ENCODE data around the gene EWSR1.

EWSR1 gene

DNA sequence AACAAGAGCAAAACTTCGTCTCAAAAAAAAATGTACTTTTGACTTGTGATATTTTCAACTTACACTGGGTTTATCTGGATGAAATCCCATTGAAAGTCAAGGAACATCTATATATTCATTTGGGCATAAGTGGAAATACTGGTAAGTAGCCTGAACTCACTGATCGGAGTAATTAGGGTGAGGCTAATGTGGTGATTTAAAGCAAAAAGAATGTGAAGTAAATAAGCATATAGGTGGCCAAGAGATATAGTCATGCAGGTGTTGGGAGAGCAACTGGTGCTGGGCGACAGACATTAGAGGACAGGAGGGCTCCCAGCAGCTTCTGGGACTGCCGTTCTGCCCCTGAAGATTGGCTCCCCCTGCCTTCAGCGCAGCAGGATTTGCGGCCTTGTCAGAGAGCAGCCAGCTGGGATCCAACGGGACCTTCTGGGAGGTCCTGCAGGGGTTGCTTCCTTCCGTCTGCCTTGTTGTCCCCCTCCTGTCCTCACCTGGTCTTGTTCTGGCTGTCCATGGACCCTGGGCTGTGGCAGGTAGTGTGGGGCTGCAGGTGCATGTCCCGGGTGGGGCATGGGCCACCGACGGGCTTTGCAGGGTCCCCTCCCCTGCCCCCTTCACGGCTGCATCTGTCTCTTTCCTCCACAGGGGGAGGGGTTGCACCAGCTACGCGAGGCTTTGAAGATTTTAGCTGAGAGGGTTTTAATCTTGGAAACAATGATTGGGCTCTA lies 14.3 kb upstream of the EWSR1 start:
- no peaks in the 10 kb centered on the region for H3K9me3 ChIP-seq (ENCODE audit: control insufficient read depth, low read length)
- peaks cover 9% of the 10 kb centered on the region for H3K27me3 ChIP-seq (replicated peaks; ENCODE audit: control insufficient read depth, insufficient read depth, low read length)
- H3K4me1 ChIP-seq (ENCODE audit: control insufficient read depth, insufficient read depth, low read length): no peaks in the 10 kb centered on the region
- no peak for DNase-seq (ENCODE audit: low read depth)
- H3K4me3 ChIP-seq (ENCODE audit: low read length): no peak overlapping the region
- no peak overlapping the region for H3K9ac ChIP-seq (ENCODE audit: low read length)
- no peaks in the 10 kb centered on the region for H3K36me3 ChIP-seq (ENCODE audit: control insufficient read depth, insufficient read depth, low read length, severe bottlenecking)

DNA sequence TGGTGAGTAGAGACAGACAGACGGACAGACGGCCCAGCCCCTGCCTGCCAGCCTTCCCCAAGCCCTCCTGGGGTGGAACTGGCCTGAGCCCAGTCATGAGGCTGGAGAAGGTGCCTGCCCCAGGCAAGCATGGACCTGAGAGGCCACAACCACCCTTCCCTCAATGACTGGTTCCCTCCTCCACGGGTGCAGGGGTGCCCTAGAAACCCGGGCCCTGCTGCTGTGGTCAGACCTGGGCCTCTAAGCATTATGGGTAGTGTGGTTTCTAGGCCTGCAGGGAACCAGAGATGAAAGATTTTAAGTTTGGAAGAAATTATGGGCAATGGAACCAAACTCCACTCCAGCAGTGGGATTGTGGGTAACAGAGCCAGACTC lies 13.8 kb upstream of the EWSR1 start:
- Histone ChIP-seq H3K4me1 (ENCODE audit: control insufficient read depth, insufficient read depth, low read length) (no peaks in the 10 kb centered on the region), H3K36me3 (ENCODE audit: control insufficient read depth, insufficient read depth, low read length, severe bottlenecking) (no peaks in the 10 kb centered on the region), H3K4me3 (ENCODE audit: low read length) (no peak overlapping the region), H3K27me3 (replicated peaks; ENCODE audit: control insufficient read depth, insufficient read depth, low read length) (peaks cover 9% of the 10 kb centered on the region), H3K9ac (ENCODE audit: low read length) (no peak overlapping the region), H3K9me3 (ENCODE audit: control insufficient read depth, low read length) (no peaks in the 10 kb centered on the region)
- DNase-seq (ENCODE audit: low read depth): no peak

DNA sequence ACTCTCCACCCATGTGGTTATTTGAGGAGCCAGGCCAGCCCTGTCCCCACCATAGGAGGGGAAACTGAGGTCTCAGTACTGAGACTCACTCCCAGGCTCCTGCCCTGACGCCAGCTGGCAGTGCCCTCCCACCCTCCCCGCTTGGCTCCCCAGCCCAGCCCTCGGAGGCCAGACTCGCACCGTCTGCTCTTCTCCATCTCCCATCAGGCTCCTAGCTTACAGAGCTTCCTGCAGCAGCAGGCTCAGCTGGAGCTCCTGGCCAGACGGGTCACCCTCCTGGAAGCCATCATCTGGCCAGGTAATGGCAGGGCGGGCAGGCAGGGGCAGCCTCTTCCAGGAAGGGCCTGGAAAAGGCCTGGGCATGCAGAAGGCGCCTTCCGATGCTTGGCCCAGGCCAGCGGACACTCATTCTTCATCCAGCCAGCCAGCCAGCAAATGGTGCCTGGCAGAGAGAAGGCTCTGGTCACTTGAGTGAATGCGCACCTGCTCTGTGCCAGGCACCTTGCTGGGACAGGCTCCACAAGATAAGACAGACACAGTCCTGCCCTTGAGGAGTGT lies 12.9 kb upstream of the EWSR1 start:
- Histone ChIP-seq H3K9ac (ENCODE audit: low read length) (no peak overlapping the region), H3K4me3 (ENCODE audit: low read length) (no peak overlapping the region), H3K4me1 (ENCODE audit: control insufficient read depth, insufficient read depth, low read length) (no peaks in the 10 kb centered on the region), H3K27me3 (replicated peaks; ENCODE audit: control insufficient read depth, insufficient read depth, low read length) (peaks cover 9% of the 10 kb centered on the region), H3K9me3 (ENCODE audit: control insufficient read depth, low read length) (no peaks in the 10 kb centered on the region), H3K36me3 (ENCODE audit: control insufficient read depth, insufficient read depth, low read length, severe bottlenecking) (peaks cover 4% of the 10 kb centered on the region)
- no peak for DNase-seq (ENCODE audit: low read depth)

DNA sequence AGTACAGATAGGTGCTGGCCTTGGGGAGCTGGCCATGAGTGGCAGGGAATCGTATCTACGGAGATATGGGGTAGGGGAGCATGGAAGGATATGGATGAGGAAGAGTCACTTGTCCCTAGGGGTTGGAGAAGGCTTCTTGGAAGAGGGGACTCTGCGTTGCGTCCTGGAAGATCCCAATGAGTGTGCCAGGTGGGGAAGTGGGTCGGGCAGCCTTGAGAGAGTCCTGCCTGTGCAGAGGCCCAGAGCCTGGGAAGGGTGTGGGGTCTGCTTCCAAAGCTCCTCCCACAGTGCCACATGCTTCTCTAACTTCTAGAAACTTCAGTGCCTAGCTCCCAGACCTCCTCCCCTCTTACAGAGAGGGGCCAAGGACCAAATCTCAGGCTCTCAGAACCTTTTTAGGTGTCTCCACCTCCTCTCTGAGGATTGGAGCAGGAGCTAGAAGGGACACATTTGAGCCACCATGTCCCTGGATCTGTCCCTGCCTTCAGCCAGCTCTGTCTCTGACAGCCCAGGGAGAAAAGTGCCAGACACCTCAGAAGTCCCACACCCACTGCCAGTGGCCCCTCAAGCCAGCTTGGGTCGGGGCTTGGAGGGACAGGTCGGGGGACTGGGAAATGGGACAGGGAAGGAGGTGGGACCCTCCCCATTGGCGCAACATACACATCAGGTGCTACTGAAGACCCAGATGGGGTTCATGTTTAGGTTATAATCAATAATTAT lies 11.3 kb upstream of the EWSR1 start:
- H3K27me3 ChIP-seq (replicated peaks; ENCODE audit: control insufficient read depth, insufficient read depth, low read length): peaks cover 9% of the 10 kb centered on the region
- peaks cover 4% of the 10 kb centered on the region for H3K36me3 ChIP-seq (ENCODE audit: control insufficient read depth, insufficient read depth, low read length, severe bottlenecking)
- H3K4me3 ChIP-seq (ENCODE audit: low read length): no peak overlapping the region
- no peak for DNase-seq (ENCODE audit: low read depth)
- no peaks in the 10 kb centered on the region for H3K4me1 ChIP-seq (ENCODE audit: control insufficient read depth, insufficient read depth, low read length)
- no peaks in the 10 kb centered on the region for H3K9me3 ChIP-seq (ENCODE audit: control insufficient read depth, low read length)
- no peak overlapping the region for H3K9ac ChIP-seq (ENCODE audit: low read length)

DNA sequence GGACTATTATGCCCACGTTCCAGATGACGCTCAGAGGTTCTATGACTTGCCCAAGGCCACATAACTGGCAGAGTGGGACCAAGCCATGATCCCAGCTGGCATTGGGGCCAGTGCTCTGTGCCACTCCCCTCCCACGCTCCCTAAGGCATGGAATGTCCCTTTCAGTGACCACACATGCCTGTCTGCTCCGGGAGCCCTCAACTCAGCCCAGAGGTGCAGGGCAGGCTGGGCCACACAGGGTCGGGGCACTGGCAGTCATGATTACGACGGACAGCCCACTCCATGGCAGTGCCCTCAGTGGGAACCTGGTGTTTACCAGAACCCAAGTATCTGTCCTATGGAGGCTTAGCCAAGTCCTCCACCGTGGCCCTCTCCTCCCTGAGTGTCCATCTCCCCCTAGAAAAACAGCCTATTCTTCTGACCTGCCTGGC lies 10.3 kb upstream of the EWSR1 start:
- H3K4me1 ChIP-seq (ENCODE audit: control insufficient read depth, insufficient read depth, low read length): no peaks in the 10 kb centered on the region
- H3K9me3 ChIP-seq (ENCODE audit: control insufficient read depth, low read length): no peaks in the 10 kb centered on the region
- H3K4me3 ChIP-seq (ENCODE audit: low read length): no peak overlapping the region
- peaks cover 4% of the 10 kb centered on the region for H3K36me3 ChIP-seq (ENCODE audit: control insufficient read depth, insufficient read depth, low read length, severe bottlenecking)
- peaks cover under 1% of the 10 kb centered on the region for H3K27me3 ChIP-seq (replicated peaks; ENCODE audit: control insufficient read depth, insufficient read depth, low read length)
- DNase-seq (ENCODE audit: low read depth): no peak
- no peak overlapping the region for H3K9ac ChIP-seq (ENCODE audit: low read length)

DNA sequence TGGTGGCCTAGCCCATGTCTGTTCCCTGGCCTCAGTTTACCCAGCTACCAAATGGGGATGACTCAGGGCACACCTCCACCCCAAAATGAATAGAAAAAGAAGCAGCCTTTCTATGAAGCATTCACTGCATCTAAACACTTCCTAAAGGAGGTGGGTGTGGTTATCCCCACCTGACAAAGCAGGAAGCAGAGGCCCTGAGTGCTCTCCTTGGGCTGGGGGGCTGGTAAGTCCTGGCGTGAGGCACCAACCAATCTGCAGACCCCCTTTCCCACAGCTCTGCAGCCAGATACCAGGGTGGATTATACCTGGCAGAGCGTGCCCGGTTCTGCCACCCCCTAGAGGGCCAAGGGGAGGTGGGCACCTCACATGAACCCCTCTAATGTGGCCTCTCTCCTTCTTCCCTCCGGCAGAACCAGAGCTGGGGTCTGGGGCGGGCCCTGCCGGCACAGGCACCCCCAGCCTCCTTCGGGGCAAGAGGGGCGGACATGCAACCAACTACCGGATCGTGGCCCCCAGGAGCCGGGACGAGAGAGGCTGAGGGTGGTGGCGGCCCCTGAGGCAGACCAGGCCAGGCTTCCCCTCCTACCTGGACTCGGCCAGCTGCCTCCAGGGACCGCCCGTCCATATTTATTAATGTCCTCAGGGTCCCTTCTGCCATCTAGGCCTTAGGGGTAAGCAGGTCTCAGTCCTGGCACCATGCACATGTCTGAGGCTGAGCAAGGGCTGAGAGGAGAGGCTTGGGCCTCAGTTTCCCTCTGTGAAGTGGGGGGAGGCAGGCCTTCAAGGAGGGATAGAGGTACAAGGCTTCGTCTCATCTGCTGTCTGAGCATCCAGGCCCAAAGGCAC lies 9.4 kb upstream of the EWSR1 start:
- no peaks in the 10 kb centered on the region for H3K27me3 ChIP-seq (replicated peaks; ENCODE audit: control insufficient read depth, insufficient read depth, low read length)
- no peak overlapping the region for H3K4me3 ChIP-seq (ENCODE audit: low read length)
- no peaks in the 10 kb centered on the region for H3K9me3 ChIP-seq (ENCODE audit: control insufficient read depth, low read length)
- H3K36me3 ChIP-seq (ENCODE audit: control insufficient read depth, insufficient read depth, low read length, severe bottlenecking): peaks cover 7% of the 10 kb centered on the region
- no peaks in the 10 kb centered on the region for H3K4me1 ChIP-seq (ENCODE audit: control insufficient read depth, insufficient read depth, low read length)
- no peak for DNase-seq (ENCODE audit: low read depth)
- H3K9ac ChIP-seq (ENCODE audit: low read length): no peak overlapping the region

DNA sequence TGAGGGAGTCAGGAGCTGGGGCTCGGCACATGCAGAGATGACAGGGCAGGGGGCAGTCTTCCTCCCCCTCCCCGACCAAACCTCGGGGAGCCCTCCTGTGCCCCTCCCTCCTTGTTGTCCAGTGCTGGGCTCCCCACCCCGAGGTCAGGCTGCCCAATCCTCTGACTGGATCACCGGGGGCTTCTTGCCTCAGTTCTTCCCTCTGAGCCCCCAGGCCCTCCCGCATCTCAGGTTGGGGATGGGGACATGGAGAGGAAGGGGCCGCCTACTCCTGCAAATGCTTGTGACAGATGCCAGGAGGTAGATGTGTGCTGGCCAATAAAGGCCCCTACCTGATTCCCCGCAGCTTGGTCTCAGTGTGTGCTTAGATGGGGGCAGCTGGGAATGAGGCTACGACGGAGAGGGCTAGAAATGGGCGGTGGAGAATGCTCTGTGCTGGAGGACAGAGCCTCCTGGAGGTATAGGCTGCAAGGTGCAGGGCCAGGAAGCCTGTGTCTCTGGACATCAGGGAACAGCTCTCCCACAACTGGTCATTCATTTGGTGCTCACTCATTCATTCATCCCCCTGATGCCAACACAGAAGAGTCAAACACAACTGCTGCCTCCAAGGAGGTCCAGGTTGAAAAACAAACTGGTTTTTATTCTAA lies 8.7 kb upstream of the EWSR1 start:
- Histone ChIP-seq H3K4me3 (ENCODE audit: low read length) (no peak overlapping the region), H3K4me1 (ENCODE audit: control insufficient read depth, insufficient read depth, low read length) (no peaks in the 10 kb centered on the region), H3K36me3 (ENCODE audit: control insufficient read depth, insufficient read depth, low read length, severe bottlenecking) (peaks cover 14% of the 10 kb centered on the region), H3K27me3 (replicated peaks; ENCODE audit: control insufficient read depth, insufficient read depth, low read length) (no peaks in the 10 kb centered on the region), H3K9ac (ENCODE audit: low read length) (no peak overlapping the region), H3K9me3 (ENCODE audit: control insufficient read depth, low read length) (no peaks in the 10 kb centered on the region)
- DNase-seq (ENCODE audit: low read depth): no peak

DNA sequence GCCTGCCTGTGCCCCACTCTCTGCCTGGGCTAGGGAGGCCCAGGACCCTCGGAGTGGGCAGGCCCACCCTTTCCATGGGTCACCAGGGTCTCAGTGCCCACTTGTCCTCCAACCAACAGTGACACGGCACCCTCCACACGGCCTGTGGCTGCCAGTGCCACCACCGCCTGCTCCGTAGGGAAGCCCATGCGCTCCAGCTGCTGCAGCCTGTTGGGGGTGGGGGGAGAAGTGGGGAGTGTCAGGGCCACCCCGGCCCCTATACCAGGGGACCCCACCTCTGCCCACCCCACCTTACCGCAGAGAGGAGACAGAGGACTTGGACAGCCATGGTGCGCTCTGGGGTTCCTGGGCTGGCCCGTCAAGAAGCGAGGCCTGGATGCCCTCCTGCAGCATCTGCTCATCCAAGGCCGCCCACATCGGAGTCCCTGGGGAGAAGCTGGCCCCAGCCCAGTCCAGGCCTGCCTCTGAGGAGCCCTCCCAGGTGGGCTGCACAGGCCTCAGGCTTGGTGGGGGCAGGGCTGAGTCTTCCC lies 8.0 kb upstream of the EWSR1 start:
- Histone ChIP-seq H3K4me3 (ENCODE audit: low read length) (no peak overlapping the region), H3K36me3 (ENCODE audit: control insufficient read depth, insufficient read depth, low read length, severe bottlenecking) (peaks cover 18% of the 10 kb centered on the region), H3K27me3 (replicated peaks; ENCODE audit: control insufficient read depth, insufficient read depth, low read length) (no peaks in the 10 kb centered on the region), H3K9me3 (ENCODE audit: control insufficient read depth, low read length) (no peaks in the 10 kb centered on the region), H3K4me1 (ENCODE audit: control insufficient read depth, insufficient read depth, low read length) (no peaks in the 10 kb centered on the region), H3K9ac (ENCODE audit: low read length) (no peak overlapping the region)
- no peak for DNase-seq (ENCODE audit: low read depth)

DNA sequence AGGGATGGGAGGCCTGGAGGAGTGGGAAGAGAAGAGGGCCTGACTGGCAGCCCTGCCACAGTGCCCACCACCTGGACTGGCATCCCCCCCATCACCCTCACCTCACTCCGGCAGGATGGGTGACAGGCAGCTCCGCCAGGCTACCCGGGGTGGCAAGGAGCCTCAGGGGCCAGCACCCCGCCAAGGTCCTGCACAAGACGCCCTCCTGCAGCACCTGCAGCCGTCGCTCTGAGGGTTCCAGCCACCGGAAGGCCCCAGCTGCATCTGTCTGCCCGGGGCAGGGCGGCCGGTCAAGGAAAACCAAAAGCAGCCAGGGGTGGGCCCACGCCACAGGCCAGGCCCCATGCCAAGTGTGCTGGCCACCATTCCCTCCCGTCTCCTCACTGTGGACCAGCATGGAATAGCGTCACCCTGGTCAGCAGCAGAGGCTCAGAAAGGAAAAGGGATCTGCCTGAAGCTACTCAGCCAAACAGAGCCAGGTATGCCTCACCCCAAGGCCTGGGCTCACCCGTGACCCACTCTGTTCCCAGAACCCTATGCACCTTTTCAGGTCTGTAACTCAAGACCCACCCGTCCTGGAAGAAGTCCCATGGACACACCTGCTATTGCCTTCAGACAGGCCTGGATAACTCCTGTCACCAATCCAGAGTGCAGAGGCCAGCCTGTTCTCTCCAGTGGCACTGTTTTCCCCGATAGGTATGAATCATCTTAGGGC lies 7.3 kb upstream of the EWSR1 start:
- Histone ChIP-seq H3K9me3 (ENCODE audit: control insufficient read depth, low read length) (no peaks in the 10 kb centered on the region), H3K27me3 (replicated peaks; ENCODE audit: control insufficient read depth, insufficient read depth, low read length) (no peaks in the 10 kb centered on the region), H3K4me1 (ENCODE audit: control insufficient read depth, insufficient read depth, low read length) (peaks cover under 1% of the 10 kb centered on the region), H3K36me3 (ENCODE audit: control insufficient read depth, insufficient read depth, low read length, severe bottlenecking) (peaks cover 24% of the 10 kb centered on the region), H3K4me3 (ENCODE audit: low read length) (no peak overlapping the region), H3K9ac (ENCODE audit: low read length) (no peak overlapping the region)
- DNase-seq (ENCODE audit: low read depth): no peak

DNA sequence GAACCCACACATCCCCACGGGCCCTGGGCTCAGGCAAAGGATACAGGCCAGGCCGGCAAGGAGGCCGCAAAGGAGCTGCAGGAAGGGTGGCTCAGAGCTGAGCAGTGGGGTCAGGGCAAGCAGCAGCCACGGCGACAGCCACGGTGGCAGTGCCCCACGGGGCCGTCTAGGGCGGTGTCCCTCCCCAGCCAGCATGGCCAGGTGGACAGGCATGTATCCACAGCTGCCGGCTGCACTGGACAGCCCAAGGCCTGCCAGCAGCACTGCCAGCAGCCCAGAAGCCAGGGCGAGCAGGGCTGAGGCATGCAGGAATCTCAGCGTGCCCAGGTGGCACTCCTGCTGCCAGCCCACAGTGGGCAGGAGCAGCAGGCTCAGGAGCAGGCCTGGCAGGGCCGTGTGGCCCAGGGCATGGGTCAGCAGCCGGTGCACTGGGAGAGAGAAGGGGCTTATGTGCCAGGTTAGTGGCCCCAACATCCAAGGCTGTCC lies 4.2 kb upstream of the EWSR1 start:
- no peak overlapping the region for H3K4me3 ChIP-seq (ENCODE audit: low read length)
- no peaks in the 10 kb centered on the region for H3K9me3 ChIP-seq (ENCODE audit: control insufficient read depth, low read length)
- H3K36me3 ChIP-seq (ENCODE audit: control insufficient read depth, insufficient read depth, low read length, severe bottlenecking): peaks cover 24% of the 10 kb centered on the region
- no peak for DNase-seq (ENCODE audit: low read depth)
- H3K9ac ChIP-seq (ENCODE audit: low read length): no peak overlapping the region
- H3K27me3 ChIP-seq (replicated peaks; ENCODE audit: control insufficient read depth, insufficient read depth, low read length): no peaks in the 10 kb centered on the region
- H3K4me1 ChIP-seq (ENCODE audit: control insufficient read depth, insufficient read depth, low read length): peaks cover 15% of the 10 kb centered on the region
